Ectodermal cell (in vitro differentiated cells): ENCODE measurements around the gene ZFHX2.
A peak's percentile ranks its signal among the peaks of the same experiment; 100 is the strongest.

Experiments used
- H3K27ac ChIP-seq: 2 replicates; pipeline ENCODE4 v1.7.0; 2013; ENCODE audit warnings: mild to moderate bottlenecking, low read depth, low read length; ENCODE audit not compliant: insufficient read depth, poor library complexity, severe bottlenecking
- H3K27me3 ChIP-seq: 2 replicates; pipeline ENCODE4 v1.7.0; 2013; ENCODE audit warnings: mild to moderate bottlenecking, low read length; ENCODE audit not compliant: insufficient read depth, control insufficient read depth, poor library complexity, severe bottlenecking
- H3K36me3 ChIP-seq: one replicate; pipeline ENCODE4 v1.7.0; 2013; ENCODE audit warnings: low read length; ENCODE audit not compliant: control insufficient read depth, insufficient read depth
- H3K4me1 ChIP-seq: one replicate; pipeline ENCODE4 v1.7.0; 2013; ENCODE audit warnings: low read length; ENCODE audit not compliant: control insufficient read depth, insufficient read depth
- H3K4me3 ChIP-seq: 2 replicates; pipeline ENCODE4 v1.7.0; 2013; ENCODE audit warnings: low read depth, low read length, control low read depth; ENCODE audit not compliant: insufficient read depth
- H3K9me3 ChIP-seq: 2 replicates; pipeline ENCODE4 v1.7.0; 2013; ENCODE audit warnings: mild to moderate bottlenecking, low read length, moderate library complexity; ENCODE audit not compliant: control insufficient read depth
- WGBS, 2 experiments: methylation state at CpG; one replicate each; pipeline ENCODE4 v1.1.7; 2013; ENCODE audit warnings: missing lambda C conversion rate in 2 of 2; 5-methylcytosine and 5-hydroxymethylcytosine counted together

Gene ZFHX2

DNA sequence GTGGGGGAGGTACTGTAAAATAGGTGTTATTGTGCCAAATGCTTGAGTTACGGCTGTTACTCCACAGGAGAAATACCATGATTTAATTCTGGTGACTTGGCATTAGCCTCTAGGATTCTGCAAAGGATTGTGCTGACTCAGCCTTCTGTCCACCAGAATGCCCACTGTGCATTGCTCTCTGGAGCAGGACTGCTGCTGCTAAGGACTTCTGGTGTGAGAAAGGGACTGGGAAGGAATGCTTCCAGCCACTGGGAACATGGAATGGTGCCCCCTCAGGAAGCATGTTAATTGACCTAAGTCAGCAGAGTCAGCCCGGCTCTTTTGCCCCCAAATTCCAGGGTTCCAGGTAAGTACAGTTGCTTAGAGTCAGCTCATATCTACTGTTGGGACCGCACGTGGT, 32.9 kb downstream of the ZFHX2 start:
- Histone ChIP-seq H3K27me3 (no peaks in the 10 kb centered on the region), H3K4me3 (no peak overlapping the region), H3K9me3 (no peaks in the 10 kb centered on the region), H3K4me1 (peaks cover 11% of the 10 kb centered on the region), H3K36me3 (no peaks in the 10 kb centered on the region), H3K27ac (peak overlapping the region; percentile 46)
- 79 to 80% methylated on average over 4 of the region's 4 CpGs for whole genome bisulfite sequencing, 2 experiments

DNA sequence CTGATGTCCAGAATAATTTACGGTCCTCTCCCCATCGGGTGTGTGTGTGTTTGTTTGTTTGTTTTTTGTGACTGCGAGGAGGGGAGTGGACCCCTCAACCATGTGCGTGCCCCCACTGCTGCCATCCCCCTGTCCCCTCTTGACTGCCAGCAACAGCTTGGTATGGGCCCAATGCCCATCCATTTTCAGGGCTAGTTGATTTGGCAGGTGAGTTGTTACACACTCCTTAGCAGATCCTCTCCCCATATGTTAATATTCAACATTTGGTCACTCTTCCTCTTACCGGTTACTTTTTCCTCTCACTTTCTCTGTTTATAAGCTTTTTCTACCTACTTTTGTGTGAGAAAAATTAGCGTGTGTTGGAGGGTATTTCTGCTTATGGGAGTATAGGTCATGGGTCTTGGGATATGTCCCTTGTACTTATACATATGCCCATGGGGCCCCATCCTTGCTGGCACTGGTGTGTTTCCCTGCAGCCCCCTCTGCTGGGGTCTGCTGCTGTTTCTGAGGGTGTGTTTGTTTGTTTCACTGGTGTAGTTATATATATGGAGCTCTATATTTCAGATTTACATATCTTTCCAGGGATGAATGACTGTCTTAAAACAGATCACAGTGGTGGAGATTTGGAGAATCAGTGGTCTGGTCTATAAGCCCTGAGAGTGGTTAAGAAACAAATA, 33.8 kb downstream of the ZFHX2 start:
- no peak overlapping the region for H3K27ac ChIP-seq
- H3K4me1 ChIP-seq: peaks cover 11% of the 10 kb centered on the region
- H3K9me3 ChIP-seq: no peaks in the 10 kb centered on the region
- H3K36me3 ChIP-seq: no peaks in the 10 kb centered on the region
- no peaks in the 10 kb centered on the region for H3K27me3 ChIP-seq
- WGBS, 2 experiments: 92 to 97% methylated on average over 5 to 6 of the region's 6 CpGs
- no peak overlapping the region for H3K4me3 ChIP-seq

DNA sequence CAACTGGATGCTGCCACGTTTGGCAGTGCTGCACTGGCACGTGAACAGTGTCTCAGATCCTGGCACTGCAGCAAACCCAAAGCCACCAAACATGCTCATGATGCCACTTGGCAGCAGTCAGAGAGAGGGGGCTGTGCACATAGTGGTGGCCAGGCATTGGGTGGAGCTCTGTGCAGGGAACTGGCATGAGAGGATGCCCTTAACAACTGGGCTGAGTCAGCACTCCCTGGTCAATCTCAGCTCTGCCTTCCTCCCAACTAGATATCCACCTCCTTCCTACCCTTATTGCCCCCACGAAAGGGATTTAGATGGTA, 37.0 kb downstream of the ZFHX2 start:
- H3K27me3 ChIP-seq: no peaks in the 10 kb centered on the region
- H3K27ac ChIP-seq: no peak overlapping the region
- H3K4me3 ChIP-seq: no peak overlapping the region
- H3K4me1 ChIP-seq: peaks cover 11% of the 10 kb centered on the region
- no peaks in the 10 kb centered on the region for H3K36me3 ChIP-seq
- H3K9me3 ChIP-seq: no peaks in the 10 kb centered on the region
- WGBS, 2 experiments: 94 to 96% methylated on average over 3 of the region's 3 CpGs

DNA sequence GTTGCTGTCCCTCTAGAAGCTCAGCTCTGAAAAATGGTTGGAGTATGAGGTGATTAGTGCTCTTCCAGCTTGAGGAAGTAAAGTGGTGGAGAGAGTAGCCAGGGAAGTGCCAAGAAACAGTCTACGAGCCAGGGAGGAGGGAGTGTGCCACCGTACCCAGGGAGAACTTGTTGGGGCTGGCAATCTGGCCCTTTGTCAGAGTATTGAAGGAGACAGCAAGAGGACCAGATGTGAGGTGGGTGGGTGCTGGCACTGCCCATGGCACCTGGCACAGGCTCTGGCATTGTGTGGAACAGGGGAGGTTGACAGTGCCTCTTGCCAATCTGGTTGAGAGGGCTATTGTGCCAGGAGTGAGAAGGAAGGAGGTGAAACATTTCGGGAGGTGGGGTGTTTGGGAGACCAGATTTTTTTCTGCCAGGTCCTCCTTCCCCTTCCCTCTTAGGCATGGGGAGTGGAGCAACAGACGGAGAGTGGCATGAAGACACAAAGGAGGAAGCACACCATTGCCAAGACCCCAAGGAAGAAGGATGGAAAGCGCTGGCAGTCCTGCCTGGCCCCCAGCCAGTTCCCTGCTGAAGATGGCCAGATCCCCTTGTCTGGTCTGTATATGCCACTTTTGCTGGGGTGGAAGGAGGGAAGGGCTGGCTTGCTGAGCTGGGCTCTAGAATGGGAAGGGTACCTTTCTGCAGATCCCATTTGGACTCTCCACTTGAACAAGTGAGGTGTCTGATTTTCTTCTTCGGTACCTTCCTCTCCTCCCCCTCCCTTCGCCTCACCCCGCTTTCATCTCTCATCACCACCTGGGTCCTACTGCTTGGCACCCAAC, 37.5 kb downstream of the ZFHX2 start:
- Histone ChIP-seq H3K36me3 (no peaks in the 10 kb centered on the region), H3K4me1 (peaks cover 11% of the 10 kb centered on the region), H3K4me3 (no peak overlapping the region), H3K27me3 (no peaks in the 10 kb centered on the region), H3K27ac (no peak overlapping the region), H3K9me3 (no peaks in the 10 kb centered on the region)
- 92 to 94% methylated on average over 8 of the region's 8 CpGs for WGBS, 2 experiments

DNA sequence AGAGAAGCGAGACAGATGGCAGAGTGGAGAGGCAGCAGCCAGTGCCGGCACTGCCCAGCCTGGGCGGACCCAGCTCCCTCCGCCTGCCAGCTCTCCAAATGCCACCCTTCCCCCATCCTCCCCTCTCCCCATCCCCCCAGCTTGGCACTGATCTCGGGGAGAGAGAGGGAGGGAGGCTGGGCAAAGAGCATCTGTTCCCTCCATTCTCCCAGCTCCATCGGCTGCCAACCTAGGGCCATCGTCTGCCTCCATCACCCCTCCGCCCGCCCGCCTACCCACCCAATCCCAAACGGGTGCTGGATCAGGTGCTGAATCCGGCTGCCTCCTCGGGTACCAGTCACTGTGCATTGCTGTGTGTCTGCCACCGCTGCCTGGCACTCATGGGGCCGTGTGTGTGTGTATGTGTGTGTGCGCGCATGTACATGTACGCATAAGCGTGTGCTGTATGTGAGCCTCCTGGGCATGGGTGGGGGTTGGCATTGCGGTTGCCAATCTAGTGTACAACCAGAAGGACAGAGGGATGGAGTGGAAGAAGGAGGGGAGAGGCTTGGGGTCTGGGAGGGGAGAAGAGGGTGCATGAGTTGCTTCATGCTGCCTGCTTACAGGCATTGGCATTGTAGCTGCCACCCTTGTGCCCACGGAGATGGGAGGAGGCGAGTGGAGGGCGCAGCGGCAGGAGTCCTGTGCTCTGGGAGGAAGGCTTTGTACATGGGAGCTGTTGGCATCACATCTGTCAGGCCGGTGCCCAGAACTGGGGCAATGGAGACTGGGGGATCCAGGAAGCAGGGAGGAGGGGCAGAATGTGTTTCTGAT, 38.4 kb downstream of the ZFHX2 start:
- 90 to 93% methylated on average over 25 of the region's 25 CpGs for WGBS, 2 experiments
- no peaks in the 10 kb centered on the region for H3K36me3 ChIP-seq
- H3K9me3 ChIP-seq: no peaks in the 10 kb centered on the region
- H3K27ac ChIP-seq: no peak overlapping the region
- H3K4me1 ChIP-seq: peaks cover 3% of the 10 kb centered on the region
- no peak overlapping the region for H3K4me3 ChIP-seq
- H3K27me3 ChIP-seq: no peaks in the 10 kb centered on the region

DNA sequence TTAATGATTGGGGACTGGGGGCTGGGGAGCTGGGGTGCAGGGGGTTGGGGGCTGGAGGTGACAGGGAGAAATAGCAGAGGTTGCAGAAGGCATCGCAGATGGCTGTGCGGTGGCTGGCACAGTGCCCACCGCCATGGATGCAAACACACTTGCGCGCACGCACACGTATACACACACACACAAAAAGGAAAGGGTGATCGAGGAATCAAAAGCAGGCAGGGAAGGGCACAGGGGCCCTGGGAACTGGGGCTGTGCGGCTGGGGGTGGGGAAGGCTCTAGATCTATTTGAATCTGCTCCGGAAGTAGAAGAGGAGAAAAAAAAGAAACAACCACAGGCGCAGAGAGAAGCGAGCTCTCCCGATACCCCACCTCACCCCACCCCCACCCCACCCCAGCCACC, 39.4 kb downstream of the ZFHX2 start:
- Histone ChIP-seq H3K4me1 (no peaks in the 10 kb centered on the region), H3K4me3 (no peak overlapping the region), H3K36me3 (no peaks in the 10 kb centered on the region), H3K9me3 (no peaks in the 10 kb centered on the region), H3K27ac (no peak overlapping the region), H3K27me3 (no peaks in the 10 kb centered on the region)
- WGBS, 2 experiments: 82 to 90% methylated on average over 9 to 10 of the region's 13 CpGs

DNA sequence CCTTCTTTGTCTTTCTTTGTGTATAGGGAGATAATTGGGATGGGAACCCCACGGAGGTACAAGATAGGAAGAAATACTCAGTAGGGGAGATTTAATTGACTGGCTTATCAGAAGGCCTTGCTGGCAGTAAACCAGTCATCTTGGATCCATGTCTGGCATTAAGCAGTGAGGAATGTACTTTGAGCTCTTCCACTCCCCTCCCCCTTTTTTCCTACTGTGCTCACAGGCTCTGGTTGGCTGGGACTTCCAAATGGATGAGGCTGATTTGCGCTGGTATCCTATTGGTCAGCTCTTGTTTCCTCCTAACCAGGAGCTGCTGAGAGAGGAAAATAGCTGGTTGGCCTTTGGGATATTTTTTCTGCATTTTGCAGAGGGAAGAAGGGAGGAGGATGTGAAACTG, 57.3 kb downstream of the ZFHX2 start:
- no peak overlapping the region for H3K4me3 ChIP-seq
- H3K4me1 ChIP-seq: peaks cover 11% of the 10 kb centered on the region
- H3K9me3 ChIP-seq: no peaks in the 10 kb centered on the region
- H3K27ac ChIP-seq: no peak overlapping the region
- no peaks in the 10 kb centered on the region for H3K27me3 ChIP-seq
- no peaks in the 10 kb centered on the region for H3K36me3 ChIP-seq
- 15 to 16% methylated on average over 2 of the region's 2 CpGs for WGBS, 2 experiments

DNA sequence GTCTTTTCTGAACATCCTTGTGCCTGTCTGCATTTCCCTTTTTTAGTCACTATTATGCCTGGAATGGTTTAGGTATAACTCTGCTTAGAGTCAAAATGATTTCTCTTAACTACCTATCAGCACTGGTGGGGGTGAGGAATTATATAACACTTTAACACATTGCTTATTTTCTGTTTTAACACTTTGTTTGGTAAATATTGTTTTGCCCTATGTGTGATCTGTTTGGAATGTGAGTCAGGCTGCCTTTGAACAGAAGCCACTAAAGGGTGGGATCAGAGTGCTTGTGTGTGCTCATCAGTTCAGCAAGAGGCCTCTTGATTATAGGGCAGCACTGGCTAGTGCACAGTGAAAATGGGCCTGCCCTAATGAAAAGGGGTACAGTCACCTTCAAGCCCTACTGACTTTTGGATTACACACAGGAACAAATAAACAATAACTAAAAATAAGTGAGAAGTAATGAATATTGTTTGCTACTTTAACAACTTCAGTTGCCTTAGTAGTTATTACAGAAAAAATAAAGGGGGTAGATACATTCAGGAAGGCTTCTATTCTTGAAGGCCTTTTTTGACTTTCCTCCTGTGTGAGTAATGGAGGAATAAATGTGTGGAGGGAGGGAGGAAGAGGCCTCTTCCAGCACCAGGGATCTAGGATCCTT, 58.8 kb downstream of the ZFHX2 start:
- no peak overlapping the region for H3K27ac ChIP-seq
- no peaks in the 10 kb centered on the region for H3K27me3 ChIP-seq
- H3K36me3 ChIP-seq: no peaks in the 10 kb centered on the region

DNA sequence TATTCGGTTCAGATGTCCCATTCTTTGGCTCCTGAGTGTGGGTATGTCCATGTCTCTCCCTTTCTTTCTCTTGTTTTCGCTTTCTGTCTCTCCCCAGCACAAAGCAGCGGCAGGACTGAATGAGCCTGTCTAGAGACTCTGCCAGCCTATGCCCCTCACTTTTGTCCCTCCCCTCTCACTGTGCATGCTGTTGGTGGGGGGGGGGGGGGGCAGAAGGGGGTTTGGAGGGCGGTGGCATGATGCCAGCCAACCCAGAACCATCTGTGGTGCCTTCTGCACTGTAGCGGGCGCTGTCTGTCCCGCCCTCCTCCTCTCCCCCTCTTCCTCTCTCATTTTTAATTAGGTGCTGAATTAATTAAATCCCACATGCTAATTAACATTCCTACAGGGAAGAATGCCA, 64.3 kb downstream of the ZFHX2 start:
- Histone ChIP-seq H3K27ac (no peak overlapping the region), H3K27me3 (no peaks in the 10 kb centered on the region), H3K4me1 (peaks cover 44% of the 10 kb centered on the region), H3K4me3 (no peak overlapping the region), H3K36me3 (no peaks in the 10 kb centered on the region), H3K9me3 (no peaks in the 10 kb centered on the region)
- WGBS, 2 experiments: 84 to 87% methylated on average over 6 to 7 of the region's 7 CpGs

More for the DNA sequence above, 58.8 kb downstream of the ZFHX2 start:
- Histone ChIP-seq H3K4me1 (peaks cover 17% of the 10 kb centered on the region), H3K9me3 (no peaks in the 10 kb centered on the region), H3K4me3 (no peak overlapping the region)

DNA sequence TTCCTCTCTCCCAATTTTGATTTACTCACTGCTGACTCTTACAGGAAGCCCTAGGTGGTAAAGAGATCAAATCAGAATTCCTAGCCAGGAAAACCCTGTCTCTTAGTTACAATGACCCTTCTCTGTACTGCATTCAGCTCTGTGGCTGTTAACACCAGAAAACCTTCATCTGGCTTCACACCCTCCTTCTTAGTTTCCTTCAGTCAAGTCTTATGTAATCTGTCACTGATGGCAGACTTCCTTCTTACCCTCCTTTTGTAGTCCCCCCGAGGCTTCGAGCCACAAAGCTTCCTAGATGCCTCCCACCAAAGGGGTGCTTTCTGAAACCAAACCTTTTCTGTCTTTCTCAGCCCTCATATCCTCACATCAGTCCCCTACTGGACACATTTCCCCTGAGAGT, 65.5 kb downstream of the ZFHX2 start:
- Histone ChIP-seq H3K36me3 (no peaks in the 10 kb centered on the region), H3K9me3 (no peaks in the 10 kb centered on the region), H3K27me3 (no peaks in the 10 kb centered on the region), H3K4me3 (no peak overlapping the region), H3K4me1 (peaks cover 46% of the 10 kb centered on the region), H3K27ac (peak overlapping the region; percentile 67)
- 54 to 60% methylated on average over 2 of the region's 2 CpGs for WGBS, 2 experiments
